Duodenal mucosa (tissue), 2 donors: ENCODE data around the gene ZNF780A.
A peak's percentile ranks its signal among the peaks of the same experiment; 100 is the strongest.
"Not testable (repeated sequence)": the region's sequence is repeated elsewhere in the genome, so short reads cannot be mapped to it uniquely, and the experiment has no call there.

Experiments
- H3K27ac ChIP-seq: one replicate; pipeline ENCODE4 v1.7.0; 2013; ENCODE audit warnings: low read depth, low read length
- H3K27me3 ChIP-seq, 2 donors: one replicate each; pipeline ENCODE4 v1.7.0; 2013; ENCODE audit warnings: low read length in 2 of 2, control low read depth in 1 of 2; ENCODE audit not compliant: insufficient read depth in 2 of 2, control insufficient read depth in 1 of 2
- H3K36me3 ChIP-seq, 2 donors: one replicate each; pipeline ENCODE4 v1.7.0; 2013; ENCODE audit warnings: low read length in 2 of 2, control low read depth in 1 of 2; ENCODE audit not compliant: insufficient read depth in 2 of 2, control insufficient read depth in 1 of 2
- H3K4me1 ChIP-seq, 2 donors: one replicate each; pipeline ENCODE4 v1.7.0; 2013; ENCODE audit warnings: low read length in 2 of 2, control low read depth in 1 of 2; ENCODE audit not compliant: insufficient read depth in 2 of 2, control insufficient read depth in 1 of 2
- H3K4me3 ChIP-seq, 2 donors: one replicate each; pipeline ENCODE4 v1.7.0; 2013; ENCODE audit warnings: low read length in 2 of 2, low read depth in 1 of 2
- H3K9ac ChIP-seq, 2 donors: one replicate each; pipeline ENCODE4 v1.7.0; 2013; ENCODE audit warnings: low read length in 2 of 2, low read depth in 1 of 2
- H3K9me3 ChIP-seq, 2 donors: one replicate each; pipeline ENCODE4 v1.7.0; 2013; ENCODE audit warnings: low read length in 2 of 2, control low read depth in 1 of 2; ENCODE audit not compliant: control insufficient read depth in 1 of 2

ZNF780A gene

GRCh38 chr19:40055049-40055448 is 35.7 kb downstream of the ZNF780A start:
- H3K36me3 ChIP-seq, result peaks cover 0 to 4% of the 10 kb centered on the region in 2 donors
- H3K27ac ChIP-seq, result no peak overlapping the region
- H3K4me3 ChIP-seq, result peak overlapping the region; percentile 98 to 99
- no peaks in the 10 kb centered on the region for H3K27me3 ChIP-seq
- H3K9ac ChIP-seq, result peak overlapping the region in 1 of 2 donors; percentile 91
- peaks cover 13 to 18% of the 10 kb centered on the region in 2 donors for H3K4me1 ChIP-seq
- H3K9me3 ChIP-seq, result peaks cover 7 to 19% of the 10 kb centered on the region in 2 donors

- Histone ChIP-seq H3K27me3 (no peaks in the 10 kb centered on the region), H3K36me3 (peaks cover 0 to 4% of the 10 kb centered on the region in 2 donors), H3K9me3 (peaks cover 8 to 15% of the 10 kb centered on the region in 2 donors), H3K9ac (no peak overlapping the region), H3K27ac (no peak overlapping the region), H3K4me3 (peak overlapping the region in 1 of 2 donors; percentile 3), H3K4me1 (peaks cover 13 to 18% of the 10 kb centered on the region in 2 donors)
These were observed 36.1 kb downstream of the ZNF780A start for GRCh38 chr19:40054632-40055031.

- Histone ChIP-seq H3K36me3 (peaks cover 7 to 13% of the 10 kb centered on the region in 2 donors), H3K4me1 (peaks cover 13 to 18% of the 10 kb centered on the region in 2 donors), H3K4me3 (no peak overlapping the region), H3K9ac (no peak overlapping the region), H3K27me3 (no peaks in the 10 kb centered on the region), H3K27ac (no peak overlapping the region), H3K9me3 (peaks cover 12 to 14% of the 10 kb centered on the region in 2 donors)
These were observed 37.3 kb downstream of the ZNF780A start for GRCh38 chr19:40053491-40053890.

GRCh38 chr19:40041718-40042117 is 49.0 kb downstream of the ZNF780A start:
- peaks cover 20 to 27% of the 10 kb centered on the region in 2 donors for H3K9me3 ChIP-seq
- H3K27ac ChIP-seq, result not testable (repeated sequence)

GRCh38 chr19:40038047-40038446 is 52.7 kb downstream of the ZNF780A start:
- not testable (repeated sequence) for H3K9ac ChIP-seq, H3K4me1 ChIP-seq
- peaks cover 41 to 46% of the 10 kb centered on the region in 2 donors for H3K9me3 ChIP-seq

More at GRCh38 chr19:40041718-40042117, 49.0 kb downstream of the ZNF780A start:
- H3K27me3 ChIP-seq, H3K9ac ChIP-seq, H3K4me3 ChIP-seq, H3K4me1 ChIP-seq: not testable (repeated sequence)
- peaks cover 21 to 35% of the 10 kb centered on the region in 2 donors for H3K36me3 ChIP-seq

GRCh38 chr19:40035996-40036395 is 54.7 kb downstream of the ZNF780A start:
- no peaks in the 10 kb centered on the region for H3K36me3 ChIP-seq

More at GRCh38 chr19:40038047-40038446, 52.7 kb downstream of the ZNF780A start:
- not testable (repeated sequence) for H3K27ac ChIP-seq, H3K4me3 ChIP-seq, H3K27me3 ChIP-seq, H3K36me3 ChIP-seq

GRCh38 chr19:40033989-40034560 is 56.7 kb downstream of the ZNF780A start:
- H3K27me3 ChIP-seq, result no peaks in the 10 kb centered on the region
- H3K4me1 ChIP-seq, result no peaks in the 10 kb centered on the region
- no peaks in the 10 kb centered on the region for H3K36me3 ChIP-seq
- no peak overlapping the region for H3K9ac ChIP-seq
- H3K9me3 ChIP-seq, result peaks cover 65 to 76% of the 10 kb centered on the region in 2 donors
- H3K4me3 ChIP-seq, result no peak overlapping the region
- H3K27ac ChIP-seq, result no peak overlapping the region

More at GRCh38 chr19:40035996-40036395, 54.7 kb downstream of the ZNF780A start:
- Histone ChIP-seq H3K27me3 (no peaks in the 10 kb centered on the region), H3K4me1 (no peaks in the 10 kb centered on the region), H3K9me3 (peaks cover 59 to 60% of the 10 kb centered on the region in 2 donors), H3K4me3 (no peak overlapping the region), H3K9ac (no peak overlapping the region), H3K27ac (no peak overlapping the region)

GRCh38 chr19:40026597-40026970 is 64.2 kb downstream of the ZNF780A start:
- no peak overlapping the region for H3K4me3 ChIP-seq
- no peak overlapping the region for H3K9ac ChIP-seq
- H3K4me1 ChIP-seq, result no peaks in the 10 kb centered on the region
- H3K9me3 ChIP-seq, result peaks cover 66 to 87% of the 10 kb centered on the region in 2 donors
- no peaks in the 10 kb centered on the region for H3K36me3 ChIP-seq
- no peak overlapping the region for H3K27ac ChIP-seq
- no peaks in the 10 kb centered on the region for H3K27me3 ChIP-seq

- Histone ChIP-seq H3K27ac (no peak overlapping the region), H3K27me3 (no peaks in the 10 kb centered on the region), H3K4me1 (no peaks in the 10 kb centered on the region), H3K9ac (no peak overlapping the region), H3K4me3 (peak overlapping the region in 1 of 2 donors; percentile 17), H3K9me3 (peaks cover 61 to 82% of the 10 kb centered on the region in 2 donors), H3K36me3 (no peaks in the 10 kb centered on the region)
These were observed 64.7 kb downstream of the ZNF780A start for GRCh38 chr19:40025938-40026596.

- no peaks in the 10 kb centered on the region for H3K36me3 ChIP-seq
These were observed 66.8 kb downstream of the ZNF780A start for GRCh38 chr19:40023969-40024368.

More at GRCh38 chr19:40023969-40024368, 66.8 kb downstream of the ZNF780A start:
- Histone ChIP-seq H3K9me3 (peaks cover 56 to 75% of the 10 kb centered on the region in 2 donors), H3K27ac (no peak overlapping the region), H3K9ac (no peak overlapping the region), H3K4me1 (no peaks in the 10 kb centered on the region), H3K4me3 (no peak overlapping the region), H3K27me3 (no peaks in the 10 kb centered on the region)
